Loucy (cell line): Measurements from ENCODE around the gene LPIN2.
A peak's percentile ranks its signal among the peaks of the same experiment; 100 is the strongest.
"Not testable (repeated sequence)": the region's sequence is repeated elsewhere in the genome, so short reads cannot be mapped to it uniquely, and the experiment has no call there.

ENCODE experiments used
- H2AFZ ChIP-seq: fragments of 200-600 bp; sonication (generic); 2 replicates; pipeline ENCODE4 v1.6.0; 2016; ENCODE audit warnings: antibody characterized with exemption, mild to moderate bottlenecking, low read length, moderate library complexity
- H3F3A ChIP-seq: fragments of 200-600 bp; 2 replicates; pipeline ENCODE4 v1.6.0; 2016; ENCODE audit warnings: antibody characterized with exemption, low read depth, mild to moderate bottlenecking
- H3K27me3 ChIP-seq: fragments of 200-600 bp; sonication (generic); 2 replicates; pipeline ENCODE4 v1.6.1; 2014; ENCODE audit warnings: low read length, mild to moderate bottlenecking; ENCODE audit not compliant: insufficient read depth, poor library complexity, severe bottlenecking
- H3K36me3 ChIP-seq: fragments of 200-600 bp; sonication (generic); 2 replicates; pipeline ENCODE4 v1.6.1; 2016; ENCODE audit warnings: low read length; ENCODE audit not compliant: insufficient read depth
- H3K4me1 ChIP-seq: fragments of 200-600 bp; sonication (generic); 2 replicates; pipeline ENCODE4 v1.5.1; 2014; ENCODE audit warnings: low read length, mild to moderate bottlenecking; ENCODE audit not compliant: insufficient read depth, poor library complexity, severe bottlenecking
- H3K4me2 ChIP-seq: fragments of 200-600 bp; sonication (generic); 2 replicates; pipeline ENCODE4 v1.6.0; 2014; ENCODE audit warnings: antibody characterized with exemption, low read length, low read depth, mild to moderate bottlenecking; ENCODE audit not compliant: poor library complexity, severe bottlenecking
- H3K4me3 ChIP-seq: fragments of 200-600 bp; sonication (generic); 2 replicates; pipeline ENCODE4 v1.5.1; 2014; ENCODE audit warnings: low read length, mild to moderate bottlenecking, mixed read lengths; ENCODE audit not compliant: poor library complexity, severe bottlenecking
- H3K79me2 ChIP-seq: fragments of 200-600 bp; sonication (generic); 2 replicates; pipeline ENCODE4 v1.6.1; 2014; ENCODE audit warnings: low read length; ENCODE audit not compliant: insufficient read depth
- H3K9ac ChIP-seq: fragments of 200-600 bp; sonication (generic); 2 replicates; pipeline ENCODE4 v1.6.0; 2014; ENCODE audit warnings: mild to moderate bottlenecking, low read depth, low read length, moderate library complexity; ENCODE audit not compliant: poor library complexity, severe bottlenecking
- H3K9me2 ChIP-seq: fragments of 200-600 bp; sonication (generic); replicated peaks from 2 replicates; pipeline ENCODE4 v1.6.1; 2016; ENCODE audit warnings: low read depth, low read length, mixed read lengths
- H3K9me3 ChIP-seq: fragments of 200-600 bp; sonication (generic); 2 replicates; pipeline ENCODE4 v1.6.1; 2014; ENCODE audit warnings: mild to moderate bottlenecking, antibody characterized with exemption, low read length, low read depth; ENCODE audit not compliant: insufficient read depth
- H4K20me1 ChIP-seq: fragments of 200-600 bp; sonication (generic); 2 replicates; pipeline ENCODE4 v1.6.0; 2014; ENCODE audit warnings: antibody characterized with exemption, low read length, mild to moderate bottlenecking; ENCODE audit not compliant: insufficient read depth, poor library complexity, severe bottlenecking
- EZH2phosphoT487 ChIP-seq: fragments of 200-600 bp; IDR thresholded peaks from 2 replicates; pipeline ENCODE4 v1.6.1; 2018; ENCODE audit warnings: antibody characterized with exemption, mild to moderate bottlenecking, moderate library complexity, borderline replicate concordance
- TF ChIP-seq, protein P1 (sequence below): fragments of 200-600 bp; sonication (generic); conservative IDR thresholded peaks from 2 replicates; pipeline ENCODE4 v1.5.1; 2014; ENCODE audit warnings: mild to moderate bottlenecking, antibody characterized with exemption, low read length

The LPIN2 gene

GRCh38 chr18:3052411-3052758, 39.4 kb upstream of the LPIN2 start:
- H3K9ac ChIP-seq = no peak overlapping the region

GRCh38 chr18:3051718-3052410, 38.9 kb upstream of the LPIN2 start:
- H3K4me2 ChIP-seq = no peak overlapping the region
- no peaks in the 10 kb centered on the region for H3K36me3 ChIP-seq
- no peaks in the 10 kb centered on the region for H3K9me2 ChIP-seq
- no peaks in the 10 kb centered on the region for H3F3A ChIP-seq
- H3K9ac ChIP-seq = no peak overlapping the region
- H2AFZ ChIP-seq = peak overlapping the region; percentile 46; the same call in 1 of the 2 replicates
- no peaks in the 10 kb centered on the region for H4K20me1 ChIP-seq
- no peak for TF ChIP-seq EZH2phosphoT487
- TF ChIP-seq, protein P1, sequence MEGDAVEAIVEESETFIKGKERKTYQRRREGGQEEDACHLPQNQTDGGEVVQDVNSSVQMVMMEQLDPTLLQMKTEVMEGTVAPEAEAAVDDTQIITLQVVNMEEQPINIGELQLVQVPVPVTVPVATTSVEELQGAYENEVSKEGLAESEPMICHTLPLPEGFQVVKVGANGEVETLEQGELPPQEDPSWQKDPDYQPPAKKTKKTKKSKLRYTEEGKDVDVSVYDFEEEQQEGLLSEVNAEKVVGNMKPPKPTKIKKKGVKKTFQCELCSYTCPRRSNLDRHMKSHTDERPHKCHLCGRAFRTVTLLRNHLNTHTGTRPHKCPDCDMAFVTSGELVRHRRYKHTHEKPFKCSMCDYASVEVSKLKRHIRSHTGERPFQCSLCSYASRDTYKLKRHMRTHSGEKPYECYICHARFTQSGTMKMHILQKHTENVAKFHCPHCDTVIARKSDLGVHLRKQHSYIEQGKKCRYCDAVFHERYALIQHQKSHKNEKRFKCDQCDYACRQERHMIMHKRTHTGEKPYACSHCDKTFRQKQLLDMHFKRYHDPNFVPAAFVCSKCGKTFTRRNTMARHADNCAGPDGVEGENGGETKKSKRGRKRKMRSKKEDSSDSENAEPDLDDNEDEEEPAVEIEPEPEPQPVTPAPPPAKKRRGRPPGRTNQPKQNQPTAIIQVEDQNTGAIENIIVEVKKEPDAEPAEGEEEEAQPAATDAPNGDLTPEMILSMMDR = no peak
- no peaks in the 10 kb centered on the region for H3K27me3 ChIP-seq
- no peaks in the 10 kb centered on the region for H3K4me1 ChIP-seq
- H3K79me2 ChIP-seq = no peaks in the 10 kb centered on the region
- no peaks in the 10 kb centered on the region for H3K9me3 ChIP-seq
- H3K4me3 ChIP-seq = no peak overlapping the region

More at GRCh38 chr18:3052411-3052758, 39.4 kb upstream of the LPIN2 start:
- Histone ChIP-seq H3K4me3 (no peak overlapping the region), H3K4me1 (peaks cover 3% of the 10 kb centered on the region), H4K20me1 (no peaks in the 10 kb centered on the region), H3K4me2 (no peak overlapping the region), H3K9me3 (no peaks in the 10 kb centered on the region), H2AFZ (peak overlapping the region; percentile 46; the same call in 1 of the 2 replicates), H3F3A (no peaks in the 10 kb centered on the region), H3K9me2 (no peaks in the 10 kb centered on the region), H3K36me3 (no peaks in the 10 kb centered on the region), H3K27me3 (no peaks in the 10 kb centered on the region), H3K79me2 (no peaks in the 10 kb centered on the region)
- TF ChIP-seq EZH2phosphoT487 = no peak
- TF ChIP-seq, protein P1 = no peak

DNA sequence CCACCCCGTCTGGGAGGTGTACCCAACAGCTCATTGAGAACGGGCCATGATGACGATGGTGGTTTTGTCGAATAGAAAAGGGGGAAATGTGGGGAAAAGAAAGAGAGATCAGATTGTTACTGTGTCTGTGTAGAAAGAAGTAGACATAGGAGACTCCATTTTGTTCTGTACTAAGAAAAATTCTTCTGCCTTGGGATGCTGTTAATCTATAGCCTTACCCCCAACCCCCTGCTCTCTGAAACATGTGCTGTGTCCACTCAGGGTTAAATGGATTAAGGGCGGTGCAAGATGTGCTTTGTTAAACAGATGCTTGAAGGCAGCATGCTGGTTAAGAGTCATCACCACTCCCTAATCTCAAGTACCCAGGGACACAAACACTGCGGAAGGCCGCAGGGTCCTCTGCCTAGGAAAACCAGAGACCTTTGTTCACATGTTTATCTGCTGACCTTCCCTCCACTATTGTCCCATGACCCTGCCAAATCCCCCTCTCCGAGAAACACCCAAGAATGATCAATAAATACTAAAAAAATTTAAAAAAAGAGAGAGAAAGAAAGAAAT, 37.0 kb upstream of the LPIN2 start:
- H2AFZ ChIP-seq, H3K9me3 ChIP-seq, H3K4me2 ChIP-seq: not testable (repeated sequence)

More for the DNA sequence above, 37.0 kb upstream of the LPIN2 start:
- H3F3A ChIP-seq, H3K9ac ChIP-seq, H3K27me3 ChIP-seq, H3K79me2 ChIP-seq, H3K36me3 ChIP-seq, H4K20me1 ChIP-seq, H3K4me1 ChIP-seq, H3K9me2 ChIP-seq, H3K4me3 ChIP-seq: not testable (repeated sequence)
